ENCODE results near the gene GSK3B.

GSK3B gene

DNA sequence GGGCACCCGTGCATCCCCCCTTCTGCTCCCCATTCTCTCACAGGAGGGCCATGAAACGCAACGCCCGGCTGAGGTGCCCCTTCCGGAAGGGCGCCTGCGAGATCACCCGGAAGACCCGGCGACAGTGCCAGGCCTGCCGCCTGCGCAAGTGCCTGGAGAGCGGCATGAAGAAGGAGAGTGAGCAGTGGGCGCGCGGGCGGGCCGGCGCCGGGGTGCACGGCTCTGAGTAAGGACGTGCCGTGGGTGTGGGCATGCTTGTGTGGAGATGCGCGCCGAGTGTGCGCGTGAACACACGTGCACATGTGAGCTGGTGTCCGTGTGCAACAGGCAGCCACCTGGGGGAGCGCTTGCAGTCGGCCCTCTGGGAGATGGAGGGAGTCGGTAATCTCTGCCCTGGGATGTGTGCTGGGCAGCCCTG is 284.2 kb downstream of the GSK3B start:
- peak overlapping the region; percentile 51; the same call in 1 of the 2 replicates for H3K27ac ChIP-seq
- TF ChIP-seq, protein P1, sequence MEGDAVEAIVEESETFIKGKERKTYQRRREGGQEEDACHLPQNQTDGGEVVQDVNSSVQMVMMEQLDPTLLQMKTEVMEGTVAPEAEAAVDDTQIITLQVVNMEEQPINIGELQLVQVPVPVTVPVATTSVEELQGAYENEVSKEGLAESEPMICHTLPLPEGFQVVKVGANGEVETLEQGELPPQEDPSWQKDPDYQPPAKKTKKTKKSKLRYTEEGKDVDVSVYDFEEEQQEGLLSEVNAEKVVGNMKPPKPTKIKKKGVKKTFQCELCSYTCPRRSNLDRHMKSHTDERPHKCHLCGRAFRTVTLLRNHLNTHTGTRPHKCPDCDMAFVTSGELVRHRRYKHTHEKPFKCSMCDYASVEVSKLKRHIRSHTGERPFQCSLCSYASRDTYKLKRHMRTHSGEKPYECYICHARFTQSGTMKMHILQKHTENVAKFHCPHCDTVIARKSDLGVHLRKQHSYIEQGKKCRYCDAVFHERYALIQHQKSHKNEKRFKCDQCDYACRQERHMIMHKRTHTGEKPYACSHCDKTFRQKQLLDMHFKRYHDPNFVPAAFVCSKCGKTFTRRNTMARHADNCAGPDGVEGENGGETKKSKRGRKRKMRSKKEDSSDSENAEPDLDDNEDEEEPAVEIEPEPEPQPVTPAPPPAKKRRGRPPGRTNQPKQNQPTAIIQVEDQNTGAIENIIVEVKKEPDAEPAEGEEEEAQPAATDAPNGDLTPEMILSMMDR (conservative IDR thresholded peaks at IDR 0.05): peak; percentile 54

DNA sequence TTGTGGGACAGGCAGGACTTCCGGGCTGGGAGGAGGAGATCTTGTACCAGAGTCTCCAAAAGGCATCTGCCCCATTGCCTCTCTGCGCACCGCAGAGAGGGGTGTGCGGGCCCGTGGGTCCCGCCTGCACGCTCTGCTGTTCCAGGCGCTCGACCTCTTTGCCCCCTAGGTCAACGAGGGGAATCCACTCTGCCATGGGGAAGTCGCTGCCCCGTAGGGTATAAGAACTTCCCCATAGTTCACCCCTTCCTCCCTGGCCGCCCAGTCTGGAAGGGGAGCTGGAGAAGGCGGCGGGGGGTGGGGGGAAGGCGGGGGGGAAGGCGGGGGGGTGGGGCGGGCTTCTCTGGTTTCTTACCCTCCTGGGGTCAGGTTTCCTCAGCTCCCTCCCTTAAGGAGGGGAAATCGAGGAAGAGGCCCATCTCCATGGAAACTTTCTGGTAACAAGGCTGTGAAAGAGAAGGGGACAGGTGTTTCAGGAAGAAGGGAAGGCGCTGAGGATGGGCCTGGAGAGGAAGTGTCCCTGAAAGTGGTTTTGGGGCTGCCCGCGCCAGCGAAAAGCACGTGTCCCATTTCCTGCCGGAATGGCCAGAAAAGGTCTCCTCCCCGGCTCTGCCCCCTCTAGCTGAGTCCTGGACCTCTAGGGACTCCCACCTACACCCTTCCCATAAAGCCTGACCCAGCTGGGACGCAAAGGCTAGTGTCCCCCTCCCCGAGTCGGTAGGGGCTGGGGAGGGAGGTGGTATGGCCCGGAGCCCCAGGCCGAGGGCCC is 284.8 kb downstream of the GSK3B start:
- TF ChIP-seq, protein P1 (conservative IDR thresholded peaks at IDR 0.05): no peak

DNA sequence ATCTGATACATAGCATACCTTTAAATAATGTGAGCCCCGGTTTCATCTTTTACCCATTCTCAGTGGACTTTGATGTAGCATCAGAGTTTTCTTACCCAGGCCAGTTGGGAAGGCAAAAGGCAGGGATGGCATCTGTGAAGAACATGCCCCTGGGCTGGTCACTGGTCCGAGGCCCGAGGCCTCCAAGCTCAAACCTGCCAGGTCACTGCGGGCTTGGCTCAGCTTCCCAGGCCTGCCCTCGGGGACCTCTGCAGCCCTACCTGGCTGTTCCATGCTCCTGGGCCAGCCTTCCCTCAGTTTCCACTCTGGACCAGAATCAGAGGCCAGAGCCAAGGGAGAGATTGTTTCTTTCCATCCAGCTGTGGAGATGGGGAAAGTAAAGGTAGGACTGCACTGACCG is 285.4 kb downstream of the GSK3B start:
- TF ChIP-seq, protein P1 (conservative IDR thresholded peaks at IDR 0.05): no peak
- no peak overlapping the region for H3K27ac ChIP-seq

More for the DNA sequence above, 284.8 kb downstream of the GSK3B start:
- H3K27ac ChIP-seq: peak overlapping the region; percentile 51; the same call in 1 of the 2 replicates

DNA sequence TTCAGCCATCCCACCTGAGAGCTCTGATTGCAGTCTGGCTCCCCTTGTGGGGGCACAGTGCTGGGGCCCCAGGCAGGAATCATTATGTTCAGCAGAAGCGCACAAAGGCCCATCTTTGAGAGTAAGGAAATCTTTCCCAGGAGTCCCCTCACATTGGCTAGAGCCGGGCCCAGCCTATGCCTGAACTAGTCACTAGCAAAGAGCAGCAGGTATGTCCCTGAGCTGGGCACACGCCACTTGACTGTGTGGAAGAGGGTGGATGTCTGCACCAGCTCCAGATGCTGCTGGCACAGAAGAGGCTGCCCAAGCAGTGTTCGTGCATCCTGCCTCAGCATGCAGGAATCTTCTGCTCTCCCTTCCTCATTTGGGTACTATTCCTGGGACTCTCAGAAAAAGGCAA is 286.0 kb downstream of the GSK3B start:
- H3K27ac ChIP-seq: no peak overlapping the region
- TF ChIP-seq, protein P1 (conservative IDR thresholded peaks at IDR 0.05): no peak

- H3K27ac ChIP-seq: no peak overlapping the region
- TF ChIP-seq, protein P1 (conservative IDR thresholded peaks at IDR 0.05): no peak
Measured at GRCh38 chr3:119800844-119801243, 293.4 kb downstream of the GSK3B start.

GRCh38 chr3:119796785-119797184 is 297.5 kb downstream of the GSK3B start:
- H3K27ac ChIP-seq: no peak overlapping the region
- TF ChIP-seq, protein P1 (conservative IDR thresholded peaks at IDR 0.05): no peak

- TF ChIP-seq, protein P1 (conservative IDR thresholded peaks at IDR 0.05): no peak
- H3K27ac ChIP-seq: no peak overlapping the region
Measured at GRCh38 chr3:119796368-119796767, 297.9 kb downstream of the GSK3B start.

Measured in VCaP (cell line).